A673 (cell line): Measurements from ENCODE around the gene ADCY3. TPM values are rescaled to one million over a fixed set of nuclear protein-coding genes. Genes with fewer than 3 reads are reported as not detected.

Experiments used
- BruUV-seq: library from RNA; stranded (reverse); fragments of 400-500 nt; replicated peaks from 2 replicates; lab custom pipeline; 2021; lab: Mats Ljungman, UMichigan
- CTCF ChIA-PET: fragments of 300-600 bp; sonication (Branson Sonifier 250); formaldehyde crosslinking; loops from one replicate; lab custom pipeline; 2022; ENCODE audit warnings: antibody characterized with exemption; lab: Charles Lee
- POLR2A ChIA-PET: fragments of 300-600 bp; sonication (Branson Sonifier 250); formaldehyde crosslinking; loops from one replicate; lab custom pipeline; 2022; ENCODE audit warnings: antibody characterized with exemption; ENCODE audit not compliant: low non-redundant PET; lab: Charles Lee
- DNase-seq: peaks from one replicate; pipeline ENCODE4 v3.0.0-alpha.2; 2015; ENCODE audit warnings: low spot score
- H3K27ac ChIP-seq: fragments of 200-600 bp; sonication (generic); 2 replicates; pipeline ENCODE4 v1.5.1; 2016; ENCODE audit warnings: mixed run types, low read depth, mild to moderate bottlenecking, mixed read lengths, antibody characterized with exemption, low read length; ENCODE audit not compliant: poor library complexity, severe bottlenecking
- H3K27me3 ChIP-seq: fragments of 200-600 bp; sonication (generic); replicated peaks from 2 replicates; pipeline ENCODE4 v1.6.1; 2017; ENCODE audit warnings: mixed run types, low read depth, mild to moderate bottlenecking, mixed read lengths, antibody characterized with exemption, low read length; ENCODE audit not compliant: insufficient read depth, poor library complexity
- H3K36me3 ChIP-seq: fragments of 200-600 bp; sonication (generic); 2 replicates; pipeline ENCODE4 v1.6.1; 2016; ENCODE audit warnings: mixed run types, mild to moderate bottlenecking, mixed read lengths, antibody characterized with exemption, low read length; ENCODE audit not compliant: insufficient read depth, poor library complexity, severe bottlenecking
- H3K4me1 ChIP-seq: fragments of 200-600 bp; sonication (generic); 2 replicates; pipeline ENCODE4 v1.6.1; 2017; ENCODE audit warnings: mixed run types, mild to moderate bottlenecking, mixed read lengths, antibody characterized with exemption, low read length; ENCODE audit not compliant: insufficient read depth, poor library complexity, severe bottlenecking
- H3K4me3 ChIP-seq: fragments of 200-600 bp; sonication (generic); 2 replicates; pipeline ENCODE4 v1.5.1; 2016; ENCODE audit warnings: low read depth, mixed run types, mild to moderate bottlenecking, mixed read lengths, low read length; ENCODE audit not compliant: poor library complexity, severe bottlenecking
- H3K9me3 ChIP-seq: fragments of 200-600 bp; sonication (generic); 2 replicates; pipeline ENCODE4 v1.6.1; 2016; ENCODE audit warnings: mixed run types, low read depth, mild to moderate bottlenecking, mixed read lengths, antibody characterized with exemption, low read length; ENCODE audit not compliant: poor library complexity, severe bottlenecking
- CTCF ChIP-seq: fragments of 300-800, 200-600 bp; sonication (generic); conservative IDR thresholded peaks from 2 replicates; pipeline ENCODE4 v1.5.1; 2017; ENCODE audit warnings: low read depth, mild to moderate bottlenecking, antibody characterized with exemption, low read length, moderate library complexity, mixed read lengths
- EZH2 ChIP-seq: fragments of 200-600 bp; sonication (generic); IDR thresholded peaks from 2 replicates; pipeline ENCODE4 v1.6.1; 2017; ENCODE audit warnings: borderline replicate concordance, low read depth, mild to moderate bottlenecking, mixed read lengths, antibody characterized with exemption, low read length; ENCODE audit not compliant: poor library complexity, severe bottlenecking
- intact Hi-C: fragments of 100-400 bp; cut with micrococcal nuclease; formaldehyde crosslinking; loops from one replicate; pipeline ENCODE4 v1.10.0; 2022; ENCODE audit not compliant: unreplicated experiment
- total RNA-seq: library from RNA; stranded (reverse); gene quantifications from 2 replicates; pipeline ENCODE4 v1.2.3, GENCODE V29; 2021

Gene ADCY3
- total RNA-seq, 1 experiment from 2014 or later, result 42.2 TPM

GRCh38 chr2:24907116-24907515 lies 12.9 kb downstream of the ADCY3 start:
- no peaks in the 10 kb centered on the region for H3K36me3 ChIP-seq
- no peak overlapping the region for H3K4me3 ChIP-seq
- H3K9me3 ChIP-seq, result no peaks in the 10 kb centered on the region
- DNase-seq, result no peak
- CTCF ChIA-PET, result no interaction called here
- H3K27me3 ChIP-seq, result no peaks in the 10 kb centered on the region
- no peaks in the 10 kb centered on the region for H3K4me1 ChIP-seq
- no peak overlapping the region for H3K27ac ChIP-seq
- POLR2A ChIA-PET, result no interaction called here
- intact Hi-C loops, result no loop called here
- no TSS peak for BruUV-seq
- TF ChIP-seq CTCF (no peak), EZH2 (no peak)

GRCh38 chr2:24906466-24906865 lies 13.6 kb downstream of the ADCY3 start:
- H3K9me3 ChIP-seq, result no peaks in the 10 kb centered on the region
- no peaks in the 10 kb centered on the region for H3K27me3 ChIP-seq
- no peaks in the 10 kb centered on the region for H3K36me3 ChIP-seq
- no TSS peak for BruUV-seq
- no peak overlapping the region for H3K27ac ChIP-seq
- TF ChIP-seq EZH2 (no peak), CTCF (no peak)
- intact Hi-C loops, result no loop called here
- no peak overlapping the region for H3K4me3 ChIP-seq
- DNase-seq, result no peak
- ChIA-PET CTCF (no interaction called here), POLR2A (no interaction called here)
- H3K4me1 ChIP-seq, result no peaks in the 10 kb centered on the region

GRCh38 chr2:24903161-24904103 lies 16.6 kb downstream of the ADCY3 start:
- intact Hi-C loops, result no loop called here
- H3K27me3 ChIP-seq, result no peaks in the 10 kb centered on the region
- no peaks in the 10 kb centered on the region for H3K36me3 ChIP-seq
- H3K4me3 ChIP-seq, result no peak overlapping the region
- no TSS peak for BruUV-seq
- CTCF ChIA-PET, result no interaction called here
- H3K27ac ChIP-seq, result no peak overlapping the region
- H3K4me1 ChIP-seq, result no peaks in the 10 kb centered on the region
- POLR2A ChIA-PET, result no interaction called here
- DNase-seq, result no peak
- no peaks in the 10 kb centered on the region for H3K9me3 ChIP-seq
- TF ChIP-seq EZH2, result no peak
- TF ChIP-seq CTCF, result no peak
